ENCODE data around the gene CADM2. TPM values are rescaled to one million over a fixed set of nuclear protein-coding genes. Genes with fewer than 3 reads are reported as not detected.
"Not testable (repeated sequence)": the region's sequence is repeated elsewhere in the genome, so short reads cannot be mapped to it uniquely, and the experiment has no call there.

Gene CADM2
- total and polyA plus RNA-seq, 9 donors = 1.8 to 4.5 (median 3.5) TPM

- peak; percentile 57 for DNase-seq
- no peak overlapping the region for H3K4me3 ChIP-seq (ENCODE audit: low read length)
- H3K36me3 ChIP-seq (ENCODE audit: control insufficient read depth, insufficient read depth, low read length) = no peaks in the 10 kb centered on the region
- H3K27ac ChIP-seq (ENCODE audit: low read length) = no peak overlapping the region
- no peaks in the 10 kb centered on the region for H3K27me3 ChIP-seq (ENCODE audit: control insufficient read depth, insufficient read depth, low read length)
- H3K4me1 ChIP-seq (ENCODE audit: control insufficient read depth, insufficient read depth, low read length) = no peaks in the 10 kb centered on the region
- H3K9me3 ChIP-seq (replicated peaks; ENCODE audit: control insufficient read depth, low read depth, low read length) = no peaks in the 10 kb centered on the region
- no CpG with 5 or more reads among the region's 3 CpGs for WGBS (ENCODE audit: insufficient coverage)
Measured at GRCh38 chr3:85482213-85482490, 523.4 kb downstream of the CADM2 start.

- no peaks in the 10 kb centered on the region for H3K36me3 ChIP-seq (ENCODE audit: control insufficient read depth, insufficient read depth, low read length)
- DNase-seq = no peak
- H3K4me1 ChIP-seq (ENCODE audit: control insufficient read depth, insufficient read depth, low read length) = no peaks in the 10 kb centered on the region
- H3K4me3 ChIP-seq (ENCODE audit: low read length) = no peak overlapping the region
- WGBS (ENCODE audit: insufficient coverage) = no CpG with 5 or more reads among the region's 1 CpG
- no peaks in the 10 kb centered on the region for H3K27me3 ChIP-seq (ENCODE audit: control insufficient read depth, insufficient read depth, low read length)
- H3K9me3 ChIP-seq (replicated peaks; ENCODE audit: control insufficient read depth, low read depth, low read length) = no peaks in the 10 kb centered on the region
- H3K27ac ChIP-seq (ENCODE audit: low read length) = no peak overlapping the region
Measured at GRCh38 chr3:85483986-85484385, 525.2 kb downstream of the CADM2 start.

GRCh38 chr3:85487375-85487774 is 528.6 kb downstream of the CADM2 start:
- H3K4me1 ChIP-seq (ENCODE audit: control insufficient read depth, insufficient read depth, low read length) = no peaks in the 10 kb centered on the region
- no peaks in the 10 kb centered on the region for H3K27me3 ChIP-seq (ENCODE audit: control insufficient read depth, insufficient read depth, low read length)
- no peak overlapping the region for H3K27ac ChIP-seq (ENCODE audit: low read length)
- 84% methylated on average over 4 of the region's 9 CpGs for WGBS (ENCODE audit: insufficient coverage)
- H3K4me3 ChIP-seq (ENCODE audit: low read length) = no peak overlapping the region
- H3K9me3 ChIP-seq (replicated peaks; ENCODE audit: control insufficient read depth, low read depth, low read length) = no peaks in the 10 kb centered on the region
- no peaks in the 10 kb centered on the region for H3K36me3 ChIP-seq (ENCODE audit: control insufficient read depth, insufficient read depth, low read length)
- no peak for DNase-seq

- H3K4me3 ChIP-seq (ENCODE audit: low read length) = no peak overlapping the region
- H3K4me1 ChIP-seq (ENCODE audit: control insufficient read depth, insufficient read depth, low read length) = no peaks in the 10 kb centered on the region
- no peaks in the 10 kb centered on the region for H3K9me3 ChIP-seq (replicated peaks; ENCODE audit: control insufficient read depth, low read depth, low read length)
- DNase-seq = no peak
- 92% methylated on average over 2 of the region's 5 CpGs for WGBS (ENCODE audit: insufficient coverage)
- no peaks in the 10 kb centered on the region for H3K36me3 ChIP-seq (ENCODE audit: control insufficient read depth, insufficient read depth, low read length)
- no peaks in the 10 kb centered on the region for H3K27me3 ChIP-seq (ENCODE audit: control insufficient read depth, insufficient read depth, low read length)
- H3K27ac ChIP-seq (ENCODE audit: low read length) = no peak overlapping the region
Measured at GRCh38 chr3:85495602-85496001, 536.8 kb downstream of the CADM2 start.

- no peak overlapping the region for H3K4me3 ChIP-seq (ENCODE audit: low read length)
- no peak overlapping the region for H3K27ac ChIP-seq (ENCODE audit: low read length)
- no peaks in the 10 kb centered on the region for H3K36me3 ChIP-seq (ENCODE audit: control insufficient read depth, insufficient read depth, low read length)
- H3K9me3 ChIP-seq (replicated peaks; ENCODE audit: control insufficient read depth, low read depth, low read length) = no peaks in the 10 kb centered on the region
- no peak for DNase-seq
- no peaks in the 10 kb centered on the region for H3K4me1 ChIP-seq (ENCODE audit: control insufficient read depth, insufficient read depth, low read length)
- no peaks in the 10 kb centered on the region for H3K27me3 ChIP-seq (ENCODE audit: control insufficient read depth, insufficient read depth, low read length)
- WGBS (ENCODE audit: insufficient coverage) = no CpG with 5 or more reads among the region's 4 CpGs
Measured at GRCh38 chr3:85498177-85498576, 539.4 kb downstream of the CADM2 start.

- H3K9me3 ChIP-seq (replicated peaks; ENCODE audit: control insufficient read depth, low read depth, low read length) = no peaks in the 10 kb centered on the region
Measured at GRCh38 chr3:85502148-85502875, 543.5 kb downstream of the CADM2 start.

GRCh38 chr3:85504129-85504784 is 545.5 kb downstream of the CADM2 start:
- H3K27me3 ChIP-seq (ENCODE audit: control insufficient read depth, insufficient read depth, low read length); H3K9me3 ChIP-seq (replicated peaks; ENCODE audit: control insufficient read depth, low read depth, low read length); H3K36me3 ChIP-seq (ENCODE audit: control insufficient read depth, insufficient read depth, low read length); H3K4me1 ChIP-seq (ENCODE audit: control insufficient read depth, insufficient read depth, low read length); DNase-seq; H3K27ac ChIP-seq (ENCODE audit: low read length); H3K4me3 ChIP-seq (ENCODE audit: low read length): not testable (repeated sequence)
- 87% methylated on average over 28 of the region's 33 CpGs for WGBS (ENCODE audit: insufficient coverage)

More at GRCh38 chr3:85502148-85502875, 543.5 kb downstream of the CADM2 start:
- Histone ChIP-seq H3K4me3 (ENCODE audit: low read length) (no peak overlapping the region), H3K27ac (ENCODE audit: low read length) (no peak overlapping the region), H3K36me3 (ENCODE audit: control insufficient read depth, insufficient read depth, low read length) (no peaks in the 10 kb centered on the region), H3K4me1 (ENCODE audit: control insufficient read depth, insufficient read depth, low read length) (no peaks in the 10 kb centered on the region), H3K27me3 (ENCODE audit: control insufficient read depth, insufficient read depth, low read length) (no peaks in the 10 kb centered on the region)
- WGBS (ENCODE audit: insufficient coverage) = no CpG with 5 or more reads among the region's 2 CpGs
- DNase-seq = no peak

GRCh38 chr3:85504785-85505511 is 546.2 kb downstream of the CADM2 start:
- H3K9me3 ChIP-seq (replicated peaks; ENCODE audit: control insufficient read depth, low read depth, low read length); H3K4me1 ChIP-seq (ENCODE audit: control insufficient read depth, insufficient read depth, low read length); H3K36me3 ChIP-seq (ENCODE audit: control insufficient read depth, insufficient read depth, low read length); H3K27ac ChIP-seq (ENCODE audit: low read length); H3K27me3 ChIP-seq (ENCODE audit: control insufficient read depth, insufficient read depth, low read length); DNase-seq; H3K4me3 ChIP-seq (ENCODE audit: low read length): not testable (repeated sequence)
- WGBS (ENCODE audit: insufficient coverage) = 92% methylated on average over 11 of the region's 41 CpGs

GRCh38 chr3:85507052-85507451 is 548.3 kb downstream of the CADM2 start:
- H3K9me3 ChIP-seq (replicated peaks; ENCODE audit: control insufficient read depth, low read depth, low read length); H3K27me3 ChIP-seq (ENCODE audit: control insufficient read depth, insufficient read depth, low read length); DNase-seq; H3K36me3 ChIP-seq (ENCODE audit: control insufficient read depth, insufficient read depth, low read length); H3K4me1 ChIP-seq (ENCODE audit: control insufficient read depth, insufficient read depth, low read length); H3K27ac ChIP-seq (ENCODE audit: low read length); H3K4me3 ChIP-seq (ENCODE audit: low read length): not testable (repeated sequence)
- WGBS (ENCODE audit: insufficient coverage) = no CpG with 5 or more reads among the region's 5 CpGs

- no peaks in the 10 kb centered on the region for H3K9me3 ChIP-seq (replicated peaks; ENCODE audit: control insufficient read depth, low read depth, low read length)
- no peak overlapping the region for H3K27ac ChIP-seq (ENCODE audit: low read length)
- H3K4me3 ChIP-seq (ENCODE audit: low read length) = no peak overlapping the region
- no peaks in the 10 kb centered on the region for H3K27me3 ChIP-seq (ENCODE audit: control insufficient read depth, insufficient read depth, low read length)
- no peak for DNase-seq
- 100% methylated on average over 1 of the region's 2 CpGs for WGBS (ENCODE audit: insufficient coverage)
- no peaks in the 10 kb centered on the region for H3K36me3 ChIP-seq (ENCODE audit: control insufficient read depth, insufficient read depth, low read length)
- H3K4me1 ChIP-seq (ENCODE audit: control insufficient read depth, insufficient read depth, low read length) = no peaks in the 10 kb centered on the region
Measured at GRCh38 chr3:85508659-85509058, 549.9 kb downstream of the CADM2 start.

Data from muscle of leg (tissue), 11 donors.